Inferior parietal cortex (tissue), 1 donor: Measurements from ENCODE around the gene SYNGR3.
"Not testable (repeated sequence)": the region's sequence is repeated elsewhere in the genome, so short reads cannot be mapped to it uniquely, and the experiment has no call there.

ENCODE experiments used
- DNase-seq: peaks from one replicate; pipeline ENCODE4 v3.0.0-alpha.2; 2016; ENCODE audit errors: extremely low spot score

SYNGR3 gene

DNA sequence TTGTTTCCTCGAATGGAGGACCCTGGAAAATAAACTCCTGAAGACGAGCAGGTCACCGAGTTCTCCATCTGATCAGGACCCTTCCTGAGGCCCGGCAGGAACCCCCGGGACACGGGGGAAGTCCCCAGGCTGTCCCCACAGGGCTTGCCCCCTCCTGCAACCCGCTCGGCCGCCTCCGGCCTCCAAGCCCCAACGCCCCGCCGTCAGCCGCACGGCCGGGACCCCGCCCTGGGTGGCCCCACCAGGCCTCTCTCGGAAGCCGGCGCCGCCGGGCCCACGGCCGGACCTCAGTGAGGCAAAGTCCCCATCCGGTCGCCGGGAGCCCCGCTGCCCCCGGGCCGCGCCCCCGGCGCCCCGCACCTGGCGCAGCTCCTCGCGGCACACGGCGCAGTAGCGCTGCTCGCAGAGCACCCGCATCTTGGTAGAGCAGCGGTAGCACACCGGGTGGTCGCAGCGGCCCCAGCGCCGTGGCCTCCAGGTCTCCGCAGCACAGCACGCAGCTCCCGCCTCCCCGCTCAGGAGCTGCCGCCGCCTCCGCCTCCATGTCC is 19.5 kb downstream of the SYNGR3 start:
- no peak for DNase-seq

DNA sequence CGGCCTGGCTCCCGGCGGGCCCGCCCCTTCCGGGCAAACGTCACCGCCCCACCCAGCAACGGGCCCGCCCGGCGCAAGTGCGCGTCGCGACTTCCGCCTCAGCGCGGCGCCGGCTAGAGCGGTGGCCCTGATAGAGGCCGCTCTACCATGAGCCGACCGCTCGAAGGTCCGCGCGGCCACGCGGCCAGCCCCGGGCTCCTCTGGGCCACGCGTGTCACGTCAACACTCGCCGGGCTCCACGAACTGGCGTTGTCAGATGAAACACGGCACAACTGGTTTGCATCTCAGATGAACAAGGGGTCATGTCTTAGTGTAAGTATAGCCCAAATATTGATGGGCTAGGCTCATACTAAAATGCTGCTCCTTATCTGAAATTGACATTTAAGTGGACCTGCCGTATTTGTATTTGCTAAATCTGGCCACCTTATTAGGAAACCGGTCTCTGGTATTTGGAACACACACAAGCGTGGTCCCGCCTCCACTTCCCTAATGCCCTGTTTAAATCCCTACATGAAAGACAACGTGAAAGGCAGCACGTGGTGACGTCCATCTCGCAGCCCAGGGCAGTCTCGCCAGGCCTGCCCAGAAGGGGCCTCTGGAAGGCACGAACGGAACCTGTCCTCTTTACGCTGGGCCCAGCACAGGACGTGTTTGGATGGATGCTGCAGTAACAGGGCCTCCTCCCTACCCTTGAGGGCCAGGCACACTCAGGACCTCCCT is 20.2 kb downstream of the SYNGR3 start, which contains the start of gene ZNF598:
Gene ZNF598 (minus strand): TSS at position 31 of the 720 bp plus-strand sequence.
- peak; percentile 88 for DNase-seq

DNA sequence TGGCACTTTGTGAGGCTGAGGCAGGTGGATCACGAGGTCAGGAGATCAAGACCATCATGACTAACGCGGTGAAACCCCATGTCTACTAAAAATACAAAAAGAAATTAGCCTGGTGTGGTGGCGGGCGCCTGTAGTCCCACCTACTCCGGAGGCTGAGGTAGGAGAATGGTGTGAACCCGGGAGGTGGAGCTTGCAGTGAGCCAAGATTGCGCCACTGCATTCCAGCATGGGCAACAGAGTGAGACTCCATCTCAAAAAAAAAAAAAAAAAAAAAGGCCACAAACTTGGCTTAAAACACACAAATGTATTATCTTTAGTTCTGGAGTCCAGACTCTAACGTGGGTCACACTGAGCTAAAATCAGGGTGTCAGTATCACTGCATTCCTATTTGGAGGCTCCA is 22.0 kb downstream of the SYNGR3 start:
- DNase-seq = not testable (repeated sequence)

DNA sequence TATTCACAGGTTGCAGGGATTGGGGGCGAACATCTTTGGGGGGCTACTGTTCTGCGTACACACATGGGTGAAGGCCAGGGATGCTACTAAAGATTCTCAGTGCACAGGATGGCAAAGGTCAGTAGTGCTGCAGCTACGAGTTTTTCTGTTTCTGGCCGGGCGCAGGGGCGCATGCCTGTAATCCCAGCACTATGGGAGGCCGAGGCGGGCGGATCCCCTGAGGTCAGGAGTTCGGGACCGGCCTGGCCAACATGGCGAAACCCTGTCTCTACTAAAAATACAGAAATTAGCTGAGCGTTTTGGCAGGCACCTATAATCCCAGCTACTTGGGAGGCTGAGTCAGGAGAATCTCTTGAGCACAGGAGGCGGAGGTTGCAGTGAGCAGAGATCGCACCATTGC is 23.8 kb downstream of the SYNGR3 start:
- no peak for DNase-seq

DNA sequence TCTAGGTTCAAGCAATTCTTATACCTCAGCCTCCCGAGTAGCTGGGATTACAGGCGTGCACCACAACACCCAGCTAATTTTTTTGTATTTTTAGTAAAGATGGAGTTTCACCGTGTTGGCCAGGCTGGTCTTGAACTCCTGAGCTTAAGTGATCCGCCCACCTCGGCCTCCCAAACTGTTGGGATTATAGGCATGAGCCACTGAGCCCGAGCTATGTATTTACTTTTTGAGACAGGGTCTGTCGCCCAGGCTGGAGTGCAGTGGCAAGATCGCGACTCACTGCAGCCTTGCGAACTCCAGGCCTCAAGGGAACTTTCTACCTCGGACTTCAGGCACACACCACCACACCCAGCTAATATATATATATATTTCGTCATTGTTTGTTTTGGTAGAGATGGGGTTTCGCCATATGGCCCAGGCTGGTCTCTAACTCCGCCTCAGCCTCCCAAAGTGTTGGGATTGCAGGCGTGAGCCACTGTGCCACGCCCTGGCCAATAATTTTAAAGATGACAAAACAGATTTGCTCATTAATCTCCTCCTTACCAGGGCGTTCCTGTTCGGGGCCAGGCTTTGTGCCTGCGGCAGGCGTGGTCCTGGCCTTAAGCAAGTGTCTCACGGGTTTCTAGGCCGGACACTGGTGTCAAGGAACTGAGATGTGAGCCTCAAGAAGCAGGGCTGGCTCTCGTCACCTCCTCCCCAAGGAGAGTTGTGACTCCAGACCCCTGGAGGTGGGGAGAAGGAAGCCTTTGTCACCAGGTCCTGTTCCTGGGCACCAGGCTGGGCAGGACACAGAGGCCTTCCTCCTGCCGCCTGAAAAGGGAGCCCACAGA is 25.6 kb downstream of the SYNGR3 start:
- DNase-seq = no peak

DNA sequence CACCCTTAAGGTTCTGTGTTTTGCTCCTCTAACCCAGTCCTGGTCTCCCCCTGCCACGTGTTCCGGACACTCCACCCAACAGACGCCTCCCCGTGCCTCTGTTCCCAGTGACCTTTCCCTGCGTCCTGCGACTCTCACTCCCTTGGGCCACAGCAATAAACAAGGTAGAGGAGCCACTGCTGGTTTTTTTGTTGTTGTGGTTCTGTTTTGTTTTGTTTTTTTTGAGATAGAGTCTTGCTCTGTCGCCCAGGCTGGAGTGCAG is 26.1 kb downstream of the SYNGR3 start:
- DNase-seq = no peak

DNA sequence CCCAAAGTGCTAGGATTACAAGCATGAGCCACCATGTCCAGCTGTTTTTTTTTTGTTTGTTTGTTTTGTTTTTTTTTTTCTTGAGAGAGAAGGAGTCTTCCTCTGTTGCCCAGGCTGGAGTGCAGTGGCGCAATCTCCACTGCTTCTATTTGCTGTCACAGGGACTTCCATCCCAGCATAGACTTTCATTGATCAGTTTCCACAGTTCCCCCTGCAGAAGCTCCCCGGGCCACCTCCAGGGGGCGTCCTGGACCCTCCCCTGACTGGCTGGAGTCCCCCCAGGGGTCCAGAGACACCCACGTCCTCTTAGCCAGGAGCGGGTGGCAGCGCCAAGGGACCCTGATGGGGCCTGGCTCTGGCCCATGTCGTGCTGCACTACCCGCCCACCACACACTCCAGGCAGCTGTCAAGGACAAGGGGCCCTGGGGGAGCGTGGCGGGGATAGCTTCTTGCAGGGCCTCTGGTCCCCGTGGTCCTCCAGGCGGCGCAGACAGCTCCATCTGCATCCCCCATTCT is 26.7 kb downstream of the SYNGR3 start:
- no peak for DNase-seq

DNA sequence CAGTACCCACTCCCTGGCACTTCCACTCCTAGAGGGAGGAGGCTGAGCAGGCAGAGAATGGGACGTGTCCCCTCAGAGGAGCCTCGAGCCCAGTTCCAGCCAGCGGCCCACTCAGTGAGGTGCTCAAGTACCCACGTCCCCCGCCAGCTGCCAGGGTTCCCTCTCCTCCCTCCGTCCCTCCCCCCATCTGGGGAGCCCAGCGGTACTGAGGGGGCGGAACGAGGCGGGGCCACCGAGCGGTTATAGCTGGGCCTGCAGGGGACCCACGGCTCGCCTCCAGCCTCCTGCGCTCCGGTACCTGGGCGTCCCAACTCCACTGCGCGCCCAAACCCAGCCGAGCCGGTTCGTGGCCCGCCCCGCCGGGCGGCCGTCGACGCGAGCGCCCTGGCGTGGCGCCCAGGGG is 29.7 kb downstream of the SYNGR3 start, which contains the start of gene NPW:
Gene NPW (plus strand): TSS at position 268 of the 403 bp plus-strand sequence.
- DNase-seq = no peak

DNA sequence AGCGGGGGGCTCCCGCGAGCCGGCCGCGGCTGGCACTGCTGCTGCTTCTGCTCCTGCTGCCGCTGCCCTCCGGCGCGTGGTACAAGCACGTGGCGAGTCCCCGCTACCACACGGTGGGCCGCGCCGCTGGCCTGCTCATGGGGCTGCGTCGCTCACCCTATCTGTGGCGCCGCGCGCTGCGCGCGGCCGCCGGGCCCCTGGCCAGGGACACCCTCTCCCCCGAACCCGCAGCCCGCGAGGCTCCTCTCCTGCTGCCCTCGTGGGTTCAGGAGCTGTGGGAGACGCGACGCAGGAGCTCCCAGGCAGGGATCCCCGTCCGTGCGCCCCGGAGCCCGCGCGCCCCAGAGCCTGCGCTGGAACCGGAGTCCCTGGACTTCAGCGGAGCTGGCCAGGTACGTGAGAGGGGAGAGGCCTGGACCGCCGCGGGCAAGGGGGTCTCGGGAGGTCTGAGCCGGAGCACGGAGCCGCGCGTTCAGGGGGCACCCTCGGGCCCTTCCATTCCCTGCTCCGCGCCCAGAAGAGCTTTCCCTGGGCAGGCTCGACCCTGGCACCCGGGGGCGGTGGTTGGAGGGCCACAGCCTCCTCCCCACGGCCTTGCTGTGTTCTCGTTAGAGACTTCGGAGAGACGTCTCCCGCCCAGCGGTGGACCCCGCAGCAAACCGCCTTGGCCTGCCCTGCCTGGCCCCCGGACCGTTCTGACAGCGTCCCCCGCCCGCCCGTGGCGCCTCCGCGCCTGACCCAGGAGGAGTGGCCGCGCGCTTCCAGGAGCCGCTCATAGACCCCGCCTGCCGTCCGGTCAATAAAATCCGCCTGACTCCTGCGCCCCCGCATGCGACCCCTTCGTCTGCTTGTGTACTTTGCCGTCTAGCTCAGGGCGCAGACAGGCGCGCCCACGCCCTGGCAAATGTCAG is 30.4 kb downstream of the SYNGR3 start:
- no peak for DNase-seq

DNA sequence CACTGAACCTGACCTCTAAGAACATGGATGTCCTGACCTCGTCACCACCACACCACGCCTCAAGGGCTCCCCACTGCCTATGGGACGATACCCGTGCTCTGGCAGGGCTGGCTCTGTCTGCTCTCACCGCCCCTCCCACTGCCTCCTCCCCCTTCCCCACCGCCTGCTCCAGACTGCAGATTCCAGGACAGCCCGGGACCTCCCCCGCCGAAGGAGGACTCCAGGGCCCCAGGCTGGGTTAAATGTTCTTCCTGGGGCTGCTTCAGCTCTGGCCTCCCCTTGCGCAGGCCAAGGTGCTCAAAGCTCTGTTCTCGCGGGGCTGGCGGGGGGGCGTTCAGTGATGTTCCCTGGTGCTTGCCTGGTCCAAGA is 32.9 kb downstream of the SYNGR3 start:
- DNase-seq = no peak

DNA sequence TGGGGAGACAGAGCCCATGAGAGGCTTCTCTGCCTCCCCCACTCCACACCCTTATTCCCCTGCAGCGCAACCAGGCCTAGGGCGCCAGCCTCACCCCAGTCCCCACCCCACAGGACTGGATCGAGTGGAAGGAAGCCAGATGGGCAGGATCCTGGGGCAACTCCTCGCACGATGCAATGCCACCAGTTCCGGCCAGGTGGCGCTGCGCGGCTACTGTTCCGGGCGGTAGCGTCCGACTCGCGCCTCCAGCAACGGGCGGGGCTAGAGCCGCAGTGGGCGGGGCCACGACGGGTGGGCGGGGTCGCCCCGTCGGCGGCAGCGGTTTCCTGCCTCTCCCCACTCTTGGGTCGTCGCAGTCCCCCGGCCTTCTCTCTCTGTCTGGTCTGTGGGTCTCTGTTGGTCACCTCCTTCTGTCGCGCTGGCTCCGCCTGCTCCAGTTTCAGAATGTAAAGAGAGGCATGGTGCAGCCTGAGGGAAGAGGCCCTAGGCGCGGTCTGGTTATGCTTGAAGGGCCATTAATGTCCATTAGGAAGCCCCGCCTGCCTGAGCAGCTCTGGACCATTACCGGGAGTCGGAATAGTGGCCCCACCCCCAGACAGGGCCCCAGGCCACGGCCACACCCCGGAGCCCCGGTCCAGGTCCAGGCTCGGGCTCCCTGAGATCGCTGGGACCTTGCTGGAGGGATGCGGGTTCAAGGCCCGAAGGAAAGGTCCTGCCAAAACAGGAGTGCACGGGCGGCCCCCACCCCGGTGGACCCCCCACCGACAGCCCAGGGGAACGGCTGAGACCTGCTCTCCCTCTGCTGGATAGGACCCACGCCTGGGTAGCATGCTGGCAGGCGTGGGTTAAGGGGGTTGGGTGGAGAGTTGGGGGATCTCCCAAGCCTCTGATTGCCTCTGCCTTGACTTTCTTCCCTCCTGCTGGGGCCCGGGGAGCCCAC is 33.6 kb downstream of the SYNGR3 start:
- DNase-seq = peak; percentile 92

DNA sequence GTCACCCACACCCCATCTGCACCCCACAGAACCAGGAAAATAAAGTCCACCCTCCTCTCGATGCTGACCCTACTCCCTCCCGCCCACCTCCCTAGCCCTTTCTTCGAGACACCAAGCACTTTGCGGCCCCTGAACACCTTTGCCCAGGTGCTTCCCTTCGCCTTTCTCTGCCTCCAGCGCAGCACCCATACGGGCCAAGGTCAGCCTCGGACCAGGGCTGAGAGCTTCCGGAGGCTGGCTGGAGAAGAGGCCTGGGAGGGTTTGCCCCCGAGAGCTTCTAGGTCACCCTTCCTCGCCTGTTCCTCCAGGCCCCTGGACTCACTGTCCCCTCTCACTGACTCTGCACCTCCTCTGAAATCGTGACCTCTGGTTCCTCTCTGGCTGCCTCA is 34.3 kb downstream of the SYNGR3 start:
- DNase-seq = no peak

DNA sequence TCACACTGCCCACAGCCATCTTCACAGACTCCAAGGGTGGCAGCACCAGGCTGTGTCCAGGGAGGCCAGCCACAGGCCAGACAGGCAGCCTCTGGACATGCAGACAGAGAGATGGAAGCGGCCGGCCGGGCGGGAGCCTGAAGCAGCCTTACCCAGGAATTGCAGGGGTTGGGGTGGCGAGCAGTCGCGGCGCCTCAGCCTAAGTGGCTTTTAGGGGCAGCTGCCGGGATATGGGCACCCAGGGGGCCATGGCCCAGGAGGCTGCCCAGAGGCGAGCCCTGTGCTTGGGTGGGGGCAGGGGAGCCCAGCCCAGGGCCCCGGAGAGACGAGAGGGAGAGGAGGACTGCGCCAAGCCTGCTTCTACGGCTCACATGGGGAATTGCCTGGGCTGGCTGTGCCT is 35.5 kb downstream of the SYNGR3 start:
- no peak for DNase-seq

DNA sequence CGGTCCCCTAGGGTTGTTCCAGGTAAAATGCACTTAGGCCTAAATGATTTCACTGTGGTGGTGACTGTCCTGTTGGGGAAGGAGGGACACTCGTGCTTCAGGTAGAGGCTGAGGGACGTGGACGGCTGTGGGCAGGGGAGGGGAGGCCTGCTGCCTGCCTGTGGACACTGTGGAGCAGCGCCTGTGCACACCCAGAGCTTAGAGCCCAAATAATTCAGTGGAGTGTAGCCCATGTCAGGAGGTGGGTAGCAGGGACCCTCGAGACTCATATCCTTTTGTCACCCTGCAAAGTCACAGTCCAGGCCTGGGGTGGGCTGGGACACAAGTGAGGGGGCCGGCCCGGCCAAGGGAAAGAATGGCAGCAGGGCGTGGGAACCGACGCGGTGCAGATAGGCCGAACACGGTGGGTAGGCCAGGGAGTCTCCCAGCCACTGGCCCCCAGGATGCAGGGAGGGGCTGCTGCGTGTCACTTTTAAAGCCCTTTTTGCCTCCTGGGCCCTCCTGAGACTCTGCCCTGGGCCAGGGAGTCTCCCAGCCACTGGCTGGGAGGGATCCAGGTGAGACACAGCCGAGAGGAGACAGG is 36.2 kb downstream of the SYNGR3 start:
- no peak for DNase-seq

DNA sequence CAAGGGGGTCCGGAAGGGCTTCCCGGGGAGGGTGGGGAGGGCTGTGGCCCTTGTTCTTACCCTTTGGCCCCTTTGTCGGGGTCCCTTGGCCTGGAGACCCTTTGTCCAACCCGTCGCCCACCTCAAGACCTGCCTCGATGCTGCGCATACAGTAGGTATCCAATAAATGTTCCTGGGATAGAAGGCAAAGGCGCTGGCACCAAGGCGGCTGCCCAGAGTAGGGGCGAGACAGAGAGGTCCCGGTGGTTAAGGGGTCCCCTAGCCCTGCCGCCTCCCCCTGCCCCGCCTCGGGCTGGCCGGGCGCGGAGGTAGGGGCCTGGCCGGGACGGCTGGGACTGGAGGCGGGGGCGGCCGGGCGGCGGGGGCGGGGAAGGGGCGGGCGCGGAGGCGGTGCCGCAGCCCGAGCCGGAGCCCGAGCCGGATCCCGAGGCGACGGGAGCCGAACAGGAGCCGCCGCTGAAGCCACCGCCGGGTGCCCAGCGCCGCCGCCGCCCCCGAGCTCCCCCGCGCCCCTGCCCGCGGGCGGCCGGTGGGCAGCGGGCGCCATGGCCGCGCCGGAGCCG is 36.8 kb downstream of the SYNGR3 start, which contains the start of gene NHERF2:
Gene NHERF2 (plus strand): TSS at position 442 of the 563 bp plus-strand sequence. CDS start 104 bp downstream, at position 546.
- DNase-seq = no peak

DNA sequence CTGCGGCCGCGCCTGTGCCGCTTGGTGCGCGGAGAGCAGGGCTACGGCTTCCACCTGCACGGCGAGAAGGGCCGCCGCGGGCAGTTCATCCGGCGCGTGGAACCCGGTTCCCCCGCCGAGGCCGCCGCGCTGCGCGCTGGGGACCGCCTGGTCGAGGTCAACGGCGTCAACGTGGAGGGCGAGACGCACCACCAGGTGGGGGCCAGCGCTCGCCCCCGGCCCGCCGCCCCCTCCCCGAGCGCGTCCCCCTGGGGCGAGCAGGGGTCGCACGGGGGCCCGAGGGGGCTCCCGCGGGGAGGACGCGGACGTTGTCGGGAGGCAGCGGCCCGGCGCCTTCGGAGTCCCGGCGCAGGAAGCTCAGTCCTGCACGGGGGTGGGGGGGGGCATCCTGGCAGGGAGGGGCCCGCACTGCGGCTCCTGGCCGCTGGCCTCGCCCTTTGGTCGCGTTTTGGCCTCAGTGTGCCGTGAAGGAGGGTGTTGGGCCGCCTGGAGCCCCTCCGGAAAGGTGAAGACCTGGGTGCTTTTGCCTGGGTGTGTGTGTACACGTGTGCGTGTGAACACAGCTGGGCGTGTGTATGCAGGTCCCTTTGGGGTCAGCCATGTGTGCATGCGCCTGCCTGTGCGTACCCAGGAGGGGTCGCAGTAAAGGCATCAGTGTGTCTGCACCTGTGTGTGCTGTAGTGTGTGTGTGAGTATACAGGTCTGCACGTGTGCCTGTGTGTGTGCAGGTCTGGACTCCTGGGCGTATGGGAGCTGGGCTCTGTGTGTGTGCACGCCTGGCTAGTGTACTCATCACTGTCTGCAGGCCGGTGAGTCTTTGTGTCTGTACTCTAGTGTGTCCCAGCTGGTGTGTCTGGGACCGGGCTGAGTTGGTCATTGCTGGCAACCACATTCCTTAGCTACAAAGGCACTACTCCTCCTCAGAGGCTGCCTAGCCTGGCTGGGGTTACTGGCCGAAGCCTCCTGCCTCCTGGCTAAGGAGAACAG is 37.5 kb downstream of the SYNGR3 start:
- no peak for DNase-seq

DNA sequence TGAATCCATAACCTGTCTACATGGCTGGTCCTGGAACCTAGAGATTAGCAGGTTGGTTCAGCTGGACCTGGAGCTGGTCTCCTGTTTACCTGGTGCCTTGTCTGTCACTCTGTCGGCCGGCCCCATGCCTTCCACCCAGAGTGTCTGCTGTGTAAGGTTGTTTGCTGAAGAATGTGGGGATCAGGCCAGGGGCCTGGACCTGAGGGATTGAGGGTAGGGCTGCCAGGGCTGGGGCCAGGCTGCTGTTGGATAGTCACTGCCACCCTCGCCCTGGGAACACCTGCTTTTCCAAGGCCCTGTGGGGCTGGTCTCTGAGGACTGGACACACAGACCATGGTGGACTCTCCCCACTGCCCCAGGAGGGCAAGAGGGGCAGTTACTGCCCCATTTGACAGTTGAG is 38.4 kb downstream of the SYNGR3 start:
- DNase-seq = no peak

DNA sequence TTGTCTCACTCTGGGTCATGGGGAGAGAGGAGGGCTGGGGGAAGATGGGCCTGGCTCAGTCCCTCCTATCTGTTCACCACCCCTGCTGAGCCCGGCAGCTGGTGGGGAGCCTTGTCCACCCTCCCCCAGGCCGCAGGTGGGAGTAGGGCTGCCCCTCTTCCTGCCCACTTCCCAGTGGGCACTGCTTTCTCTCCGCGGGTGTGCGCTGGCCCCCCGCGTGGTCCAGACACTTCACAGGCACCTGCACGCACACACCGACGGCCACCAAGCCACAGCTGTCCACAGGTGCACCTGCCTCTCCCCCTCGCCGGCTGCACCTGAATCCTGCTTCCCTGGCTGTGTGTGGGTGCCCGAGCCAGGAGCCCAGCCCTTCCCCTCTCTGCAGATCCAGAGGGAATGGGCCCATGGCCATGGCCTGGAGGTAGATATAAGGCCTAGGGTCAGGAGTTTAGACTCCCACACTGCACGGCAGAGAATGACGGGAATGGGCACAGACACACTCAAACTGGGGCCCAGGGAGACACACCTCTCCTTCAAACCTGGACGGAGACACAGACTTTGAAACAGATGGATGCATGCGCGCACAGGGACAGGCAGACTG is 39.0 kb downstream of the SYNGR3 start:
- no peak for DNase-seq
